Measurements from ENCODE around the gene PDLIM7.

The PDLIM7 gene

GRCh38 chr5:177497292-177498012 is at the start of gene PDLIM7:
Gene PDLIM7, minus strand, starts transcription at chr5:177497604. Its CDS starts 1,092 bp downstream, at chr5:177496512.
- H3K36me3 ChIP-seq (ENCODE audit: control insufficient read depth in 5 of 5, insufficient read depth in 5 of 5, low read length in 5 of 5) = peaks cover 0 to 6% (median 3%) of the 10 kb centered on the region in 5 donors
- peak within 1 kb of the TSS in 4 of 5 donors; percentile 61 to 72 (median 64) for H3K9ac ChIP-seq (ENCODE audit: low read length in 5 of 5)
- peaks cover 2 to 59% (median 49%) of the 10 kb centered on the region in 5 donors for H3K4me1 ChIP-seq (ENCODE audit: control insufficient read depth in 5 of 5, insufficient read depth in 5 of 5, low read length in 5 of 5)
- no peaks in the 10 kb centered on the region for H3K9me3 ChIP-seq (ENCODE audit: control insufficient read depth in 5 of 5, low read length in 5 of 5)
- peak within 1 kb of the TSS; percentile 74 for H3K27ac ChIP-seq (ENCODE audit: low read depth, low read length)
- no peaks in the 10 kb centered on the region for H3K27me3 ChIP-seq (ENCODE audit: control insufficient read depth in 5 of 5, insufficient read depth in 4 of 5, low read length in 5 of 5)
- H3K4me3 ChIP-seq (ENCODE audit: low read depth in 1 of 5, low read length in 5 of 5) = peak within 1 kb of the TSS; percentile 69 to 79 (median 72)

- peaks cover 3 to 52% (median 48%) of the 10 kb centered on the region in 5 donors for H3K4me1 ChIP-seq (ENCODE audit: control insufficient read depth in 5 of 5, insufficient read depth in 5 of 5, low read length in 5 of 5)
- peak overlapping the region in 2 of 5 donors; percentile 16 to 22 for H3K4me3 ChIP-seq (ENCODE audit: low read depth in 1 of 5, low read length in 5 of 5)
- no peaks in the 10 kb centered on the region for H3K9me3 ChIP-seq (ENCODE audit: control insufficient read depth in 5 of 5, low read length in 5 of 5)
- H3K9ac ChIP-seq (ENCODE audit: low read length in 5 of 5) = peak overlapping the region in 4 of 5 donors; percentile 45 to 87 (median 70)
- peaks cover 0 to 13% (median 2%) of the 10 kb centered on the region in 5 donors for H3K36me3 ChIP-seq (ENCODE audit: control insufficient read depth in 5 of 5, insufficient read depth in 5 of 5, low read length in 5 of 5)
- no peaks in the 10 kb centered on the region for H3K27me3 ChIP-seq (ENCODE audit: control insufficient read depth in 5 of 5, insufficient read depth in 4 of 5, low read length in 5 of 5)
- H3K27ac ChIP-seq (ENCODE audit: low read depth, low read length) = peak overlapping the region; percentile 99
These were observed 48.9 kb upstream of the PDLIM7 start for GRCh38 chr5:177546258-177546741.

GRCh38 chr5:177545487-177546257 is 48.3 kb upstream of the PDLIM7 start:
- no peaks in the 10 kb centered on the region for H3K27me3 ChIP-seq (ENCODE audit: control insufficient read depth in 5 of 5, insufficient read depth in 4 of 5, low read length in 5 of 5)
- peak overlapping the region; percentile 99 for H3K27ac ChIP-seq (ENCODE audit: low read depth, low read length)
- H3K9ac ChIP-seq (ENCODE audit: low read length in 5 of 5) = peak overlapping the region; percentile 45 to 88 (median 79)
- peaks cover 3 to 51% (median 48%) of the 10 kb centered on the region in 5 donors for H3K4me1 ChIP-seq (ENCODE audit: control insufficient read depth in 5 of 5, insufficient read depth in 5 of 5, low read length in 5 of 5)
- no peaks in the 10 kb centered on the region for H3K9me3 ChIP-seq (ENCODE audit: control insufficient read depth in 5 of 5, low read length in 5 of 5)
- peak overlapping the region in 1 of 5 donors; percentile 16 for H3K4me3 ChIP-seq (ENCODE audit: low read depth in 1 of 5, low read length in 5 of 5)
- peaks cover 0 to 14% (median 0%) of the 10 kb centered on the region in 5 donors for H3K36me3 ChIP-seq (ENCODE audit: control insufficient read depth in 5 of 5, insufficient read depth in 5 of 5, low read length in 5 of 5)

- Histone ChIP-seq H3K4me1 (ENCODE audit: control insufficient read depth in 5 of 5, insufficient read depth in 5 of 5, low read length in 5 of 5) (peaks cover 15 to 72% (median 65%) of the 10 kb centered on the region in 5 donors), H3K4me3 (ENCODE audit: low read depth in 1 of 5, low read length in 5 of 5) (no peak overlapping the region), H3K27ac (ENCODE audit: low read depth, low read length) (peak overlapping the region; percentile 99), H3K9ac (ENCODE audit: low read length in 5 of 5) (no peak overlapping the region), H3K9me3 (ENCODE audit: control insufficient read depth in 5 of 5, low read length in 5 of 5) (no peaks in the 10 kb centered on the region), H3K27me3 (ENCODE audit: control insufficient read depth in 5 of 5, insufficient read depth in 4 of 5, low read length in 5 of 5) (no peaks in the 10 kb centered on the region), H3K36me3 (ENCODE audit: control insufficient read depth in 5 of 5, insufficient read depth in 5 of 5, low read length in 5 of 5) (peaks cover 0 to 20% (median 10%) of the 10 kb centered on the region in 5 donors)
These were observed 45.5 kb upstream of the PDLIM7 start for GRCh38 chr5:177542816-177543465.

GRCh38 chr5:177540438-177540837 is 43.0 kb upstream of the PDLIM7 start:
- Histone ChIP-seq H3K4me3 (ENCODE audit: low read depth in 1 of 5, low read length in 5 of 5) (no peak overlapping the region), H3K36me3 (ENCODE audit: control insufficient read depth in 5 of 5, insufficient read depth in 5 of 5, low read length in 5 of 5) (peaks cover 0 to 43% (median 31%) of the 10 kb centered on the region in 5 donors), H3K9ac (ENCODE audit: low read length in 5 of 5) (no peak overlapping the region), H3K27ac (ENCODE audit: low read depth, low read length) (peak overlapping the region; percentile 29), H3K9me3 (ENCODE audit: control insufficient read depth in 5 of 5, low read length in 5 of 5) (no peaks in the 10 kb centered on the region), H3K27me3 (ENCODE audit: control insufficient read depth in 5 of 5, insufficient read depth in 4 of 5, low read length in 5 of 5) (no peaks in the 10 kb centered on the region), H3K4me1 (ENCODE audit: control insufficient read depth in 5 of 5, insufficient read depth in 5 of 5, low read length in 5 of 5) (peaks cover 14 to 65% (median 55%) of the 10 kb centered on the region in 5 donors)

- Histone ChIP-seq H3K9ac (ENCODE audit: low read length in 5 of 5) (no peak overlapping the region), H3K36me3 (ENCODE audit: control insufficient read depth in 5 of 5, insufficient read depth in 5 of 5, low read length in 5 of 5) (peaks cover 0 to 50% (median 31%) of the 10 kb centered on the region in 5 donors), H3K27me3 (ENCODE audit: control insufficient read depth in 5 of 5, insufficient read depth in 4 of 5, low read length in 5 of 5) (no peaks in the 10 kb centered on the region), H3K4me1 (ENCODE audit: control insufficient read depth in 5 of 5, insufficient read depth in 5 of 5, low read length in 5 of 5) (peaks cover 14 to 56% (median 52%) of the 10 kb centered on the region in 5 donors), H3K4me3 (ENCODE audit: low read depth in 1 of 5, low read length in 5 of 5) (no peak overlapping the region), H3K27ac (ENCODE audit: low read depth, low read length) (peak overlapping the region; percentile 95), H3K9me3 (ENCODE audit: control insufficient read depth in 5 of 5, low read length in 5 of 5) (no peaks in the 10 kb centered on the region)
These were observed 42.0 kb upstream of the PDLIM7 start for GRCh38 chr5:177539411-177539810.

GRCh38 chr5:177538876-177539275 is 41.5 kb upstream of the PDLIM7 start:
- Histone ChIP-seq H3K4me1 (ENCODE audit: control insufficient read depth in 5 of 5, insufficient read depth in 5 of 5, low read length in 5 of 5) (peaks cover 14 to 51% (median 47%) of the 10 kb centered on the region in 5 donors), H3K36me3 (ENCODE audit: control insufficient read depth in 5 of 5, insufficient read depth in 5 of 5, low read length in 5 of 5) (peaks cover 0 to 52% (median 33%) of the 10 kb centered on the region in 5 donors), H3K27ac (ENCODE audit: low read depth, low read length) (peak overlapping the region; percentile 95), H3K4me3 (ENCODE audit: low read depth in 1 of 5, low read length in 5 of 5) (no peak overlapping the region), H3K9ac (ENCODE audit: low read length in 5 of 5) (peak overlapping the region in 2 of 5 donors; percentile 13 to 56), H3K9me3 (ENCODE audit: control insufficient read depth in 5 of 5, low read length in 5 of 5) (no peaks in the 10 kb centered on the region), H3K27me3 (ENCODE audit: control insufficient read depth in 5 of 5, insufficient read depth in 4 of 5, low read length in 5 of 5) (no peaks in the 10 kb centered on the region)

GRCh38 chr5:177537389-177538361 is 40.3 kb upstream of the PDLIM7 start:
- peak overlapping the region in 4 of 5 donors; percentile 35 to 57 (median 47) for H3K9ac ChIP-seq (ENCODE audit: low read length in 5 of 5)
- peak overlapping the region; percentile 95 for H3K27ac ChIP-seq (ENCODE audit: low read depth, low read length)
- peak overlapping the region in 1 of 5 donors; percentile 30 for H3K4me3 ChIP-seq (ENCODE audit: low read depth in 1 of 5, low read length in 5 of 5)
- H3K4me1 ChIP-seq (ENCODE audit: control insufficient read depth in 5 of 5, insufficient read depth in 5 of 5, low read length in 5 of 5) = peaks cover 14 to 41% (median 35%) of the 10 kb centered on the region in 5 donors
- peaks cover 0 to 61% (median 41%) of the 10 kb centered on the region in 5 donors for H3K36me3 ChIP-seq (ENCODE audit: control insufficient read depth in 5 of 5, insufficient read depth in 5 of 5, low read length in 5 of 5)
- no peaks in the 10 kb centered on the region for H3K27me3 ChIP-seq (ENCODE audit: control insufficient read depth in 5 of 5, insufficient read depth in 4 of 5, low read length in 5 of 5)
- H3K9me3 ChIP-seq (ENCODE audit: control insufficient read depth in 5 of 5, low read length in 5 of 5) = no peaks in the 10 kb centered on the region

- no peak overlapping the region for H3K9ac ChIP-seq (ENCODE audit: low read length in 5 of 5)
- H3K4me1 ChIP-seq (ENCODE audit: control insufficient read depth in 5 of 5, insufficient read depth in 5 of 5, low read length in 5 of 5) = peaks cover 14 to 41% (median 35%) of the 10 kb centered on the region in 5 donors
- no peaks in the 10 kb centered on the region for H3K9me3 ChIP-seq (ENCODE audit: control insufficient read depth in 5 of 5, low read length in 5 of 5)
- H3K27ac ChIP-seq (ENCODE audit: low read depth, low read length) = peak overlapping the region; percentile 95
- H3K27me3 ChIP-seq (ENCODE audit: control insufficient read depth in 5 of 5, insufficient read depth in 4 of 5, low read length in 5 of 5) = no peaks in the 10 kb centered on the region
- H3K4me3 ChIP-seq (ENCODE audit: low read depth in 1 of 5, low read length in 5 of 5) = no peak overlapping the region
- peaks cover 0 to 69% (median 54%) of the 10 kb centered on the region in 5 donors for H3K36me3 ChIP-seq (ENCODE audit: control insufficient read depth in 5 of 5, insufficient read depth in 5 of 5, low read length in 5 of 5)
These were observed 39.0 kb upstream of the PDLIM7 start for GRCh38 chr5:177536386-177536785.
